ENCODE results near the gene MARK3. TPM values are rescaled to one million over a fixed set of nuclear protein-coding genes. Genes with fewer than 3 reads are reported as not detected.
A peak's percentile ranks its signal among the peaks of the same experiment; 100 is the strongest.
"Not testable (repeated sequence)": the region's sequence is repeated elsewhere in the genome, so short reads cannot be mapped to it uniquely, and the experiment has no call there.

The MARK3 gene
- total RNA-seq, 1 donor from 2014 or later: 105 TPM

- no peak overlapping the region for H3K4me3 ChIP-seq
- peaks cover 59% of the 10 kb centered on the region for H3K4me1 ChIP-seq
- H3K27ac ChIP-seq: no peak overlapping the region
- no peaks in the 10 kb centered on the region for H3K9me3 ChIP-seq
- ATAC-seq (no peak), DNase-seq (no peak)
- intact Hi-C loops (cut with DNase I): no loop called here
- H3K27me3 ChIP-seq: no peaks in the 10 kb centered on the region
- H3K36me3 ChIP-seq: no peaks in the 10 kb centered on the region
- no peak for TF ChIP-seq CTCF (IDR thresholded peaks at IDR 0.05)
Observed at GRCh38 chr14:103523575-103523954, 138.3 kb downstream of the MARK3 start.

GRCh38 chr14:103524002-103524935 lies 139.1 kb downstream of the MARK3 start:
- intact Hi-C loops (cut with DNase I): no loop called here
- DNase-seq (no peak), ATAC-seq (no peak)
- Histone ChIP-seq H3K36me3 (no peaks in the 10 kb centered on the region), H3K9me3 (no peaks in the 10 kb centered on the region), H3K27me3 (no peaks in the 10 kb centered on the region), H3K4me1 (peaks cover 53% of the 10 kb centered on the region), H3K4me3 (no peak overlapping the region), H3K27ac (peak overlapping the region; percentile 51)
- TF ChIP-seq CTCF (IDR thresholded peaks at IDR 0.05): no peak

- Histone ChIP-seq H3K4me1 (peaks cover 50% of the 10 kb centered on the region), H3K27ac (peak overlapping the region; percentile 58)
- intact Hi-C loops (cut with DNase I); H3K36me3 ChIP-seq; ATAC-seq; H3K27me3 ChIP-seq; H3K4me3 ChIP-seq; DNase-seq; H3K9me3 ChIP-seq: not testable (repeated sequence)
Observed at GRCh38 chr14:103525430-103526246, 140.4 kb downstream of the MARK3 start.

GRCh38 chr14:103526247-103526913 lies 141.2 kb downstream of the MARK3 start:
- DNase-seq (no peak), ATAC-seq (no peak)
- no peak overlapping the region for H3K4me3 ChIP-seq
- peak overlapping the region; percentile 58 for H3K27ac ChIP-seq
- no peaks in the 10 kb centered on the region for H3K9me3 ChIP-seq
- no peak for TF ChIP-seq CTCF (IDR thresholded peaks at IDR 0.05)
- intact Hi-C loops (cut with DNase I): no loop called here
- peaks cover 47% of the 10 kb centered on the region for H3K4me1 ChIP-seq
- H3K27me3 ChIP-seq: no peaks in the 10 kb centered on the region
- peaks cover 5% of the 10 kb centered on the region for H3K36me3 ChIP-seq

GRCh38 chr14:103526914-103527248 lies 141.7 kb downstream of the MARK3 start:
- H3K36me3 ChIP-seq: peaks cover 5% of the 10 kb centered on the region
- no peaks in the 10 kb centered on the region for H3K27me3 ChIP-seq
- ATAC-seq (no peak), DNase-seq (no peak)
- TF ChIP-seq CTCF (IDR thresholded peaks at IDR 0.05): no peak
- H3K9me3 ChIP-seq: no peaks in the 10 kb centered on the region
- intact Hi-C loops (cut with DNase I): no loop called here
- peaks cover 44% of the 10 kb centered on the region for H3K4me1 ChIP-seq
- H3K27ac ChIP-seq: peak overlapping the region; percentile 98
- no peak overlapping the region for H3K4me3 ChIP-seq

Data from upper lobe of right lung (tissue), 1 donor.